Rectal smooth muscle tissue (tissue), 1 donor: ENCODE data around the gene TIMP2.
"Not testable (repeated sequence)": the region's sequence is repeated elsewhere in the genome, so short reads cannot be mapped to it uniquely, and the experiment has no call there.

ENCODE experiments used
- H3K27ac ChIP-seq: one replicate; pipeline ENCODE4 v1.7.0; 2013; ENCODE audit warnings: low read depth, low read length, inconsistent platforms
- H3K27me3 ChIP-seq: one replicate; pipeline ENCODE4 v1.7.0; 2013; ENCODE audit warnings: low read length; ENCODE audit not compliant: control insufficient read depth, insufficient read depth
- H3K36me3 ChIP-seq: one replicate; pipeline ENCODE4 v1.7.0; 2013; ENCODE audit warnings: low read length; ENCODE audit not compliant: control insufficient read depth, insufficient read depth
- H3K4me1 ChIP-seq: one replicate; pipeline ENCODE4 v1.7.0; 2013; ENCODE audit warnings: low read length; ENCODE audit not compliant: control insufficient read depth, insufficient read depth
- H3K4me3 ChIP-seq: one replicate; pipeline ENCODE4 v1.7.0; 2013; ENCODE audit warnings: low read length
- H3K9ac ChIP-seq: one replicate; pipeline ENCODE4 v1.7.0; 2013; ENCODE audit warnings: low read length

Gene TIMP2

DNA sequence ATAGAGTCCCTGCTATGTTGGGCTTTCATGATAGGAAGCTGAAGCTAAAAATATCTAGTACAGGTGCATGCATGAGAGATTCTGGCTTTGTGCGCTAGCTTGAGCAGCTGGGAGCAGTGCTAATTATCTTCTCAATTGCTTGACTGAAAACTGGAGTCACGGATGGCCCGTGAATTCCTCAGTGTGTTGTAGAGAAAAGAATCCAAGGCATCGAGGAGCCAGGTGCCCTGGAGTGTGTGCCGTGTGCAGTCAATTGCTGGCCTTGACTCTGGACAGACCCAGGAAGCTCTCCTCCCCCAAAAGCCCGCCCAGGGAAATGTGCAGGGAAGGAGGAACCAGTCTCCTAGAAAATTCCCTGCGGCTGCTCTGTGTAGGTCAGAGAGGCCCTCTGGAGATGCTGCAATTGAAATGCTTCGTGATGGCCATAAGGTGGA, 40.3 kb upstream of the TIMP2 start:
- Histone ChIP-seq H3K36me3 (peaks cover 6% of the 10 kb centered on the region), H3K4me1 (no peaks in the 10 kb centered on the region), H3K27me3 (no peaks in the 10 kb centered on the region), H3K9ac (no peak overlapping the region), H3K27ac (no peak overlapping the region), H3K4me3 (no peak overlapping the region)

DNA sequence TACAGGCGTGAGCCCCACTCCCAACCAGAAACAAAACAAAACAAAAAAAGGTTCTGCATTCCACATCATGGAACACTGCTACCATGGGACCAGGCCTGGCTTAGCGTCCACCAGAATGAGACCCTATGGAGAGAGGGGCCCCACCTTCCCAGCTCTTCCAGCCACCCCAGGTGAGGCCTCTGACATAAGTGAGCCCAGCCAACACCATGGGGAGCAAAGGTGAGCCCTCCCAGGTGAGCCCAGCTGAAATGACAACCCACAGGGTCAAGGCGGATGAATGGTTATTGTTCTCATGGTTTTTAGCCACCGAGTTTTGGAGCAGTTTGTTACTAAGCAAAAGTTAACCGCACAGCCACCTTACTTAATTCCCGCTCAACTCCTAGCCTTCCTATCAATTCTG, 38.2 kb upstream of the TIMP2 start:
- Histone ChIP-seq H3K27me3 (no peaks in the 10 kb centered on the region), H3K4me1 (no peaks in the 10 kb centered on the region), H3K4me3 (no peak overlapping the region), H3K27ac (no peak overlapping the region), H3K9ac (no peak overlapping the region), H3K36me3 (peaks cover 3% of the 10 kb centered on the region)

DNA sequence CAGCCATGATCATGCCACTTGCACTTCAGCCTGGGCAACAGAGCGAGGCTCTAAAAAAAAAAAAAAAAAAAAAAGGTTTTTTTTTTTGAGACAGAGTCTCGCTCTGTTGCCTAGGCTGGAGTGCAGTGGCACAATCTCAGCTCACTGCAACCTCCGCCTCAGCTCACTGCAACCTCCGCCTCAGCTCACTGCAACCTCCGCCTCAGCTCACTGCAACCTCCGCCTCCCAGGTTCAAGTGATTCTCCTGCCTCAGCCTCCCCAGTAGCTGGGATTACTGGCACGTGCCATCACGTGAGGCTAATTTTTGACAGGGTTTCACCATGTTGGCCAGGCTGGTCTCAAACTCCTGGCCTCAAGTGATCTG, 37.8 kb upstream of the TIMP2 start:
- H3K4me1 ChIP-seq, H3K27ac ChIP-seq, H3K4me3 ChIP-seq, H3K27me3 ChIP-seq, H3K9ac ChIP-seq, H3K36me3 ChIP-seq: not testable (repeated sequence)

DNA sequence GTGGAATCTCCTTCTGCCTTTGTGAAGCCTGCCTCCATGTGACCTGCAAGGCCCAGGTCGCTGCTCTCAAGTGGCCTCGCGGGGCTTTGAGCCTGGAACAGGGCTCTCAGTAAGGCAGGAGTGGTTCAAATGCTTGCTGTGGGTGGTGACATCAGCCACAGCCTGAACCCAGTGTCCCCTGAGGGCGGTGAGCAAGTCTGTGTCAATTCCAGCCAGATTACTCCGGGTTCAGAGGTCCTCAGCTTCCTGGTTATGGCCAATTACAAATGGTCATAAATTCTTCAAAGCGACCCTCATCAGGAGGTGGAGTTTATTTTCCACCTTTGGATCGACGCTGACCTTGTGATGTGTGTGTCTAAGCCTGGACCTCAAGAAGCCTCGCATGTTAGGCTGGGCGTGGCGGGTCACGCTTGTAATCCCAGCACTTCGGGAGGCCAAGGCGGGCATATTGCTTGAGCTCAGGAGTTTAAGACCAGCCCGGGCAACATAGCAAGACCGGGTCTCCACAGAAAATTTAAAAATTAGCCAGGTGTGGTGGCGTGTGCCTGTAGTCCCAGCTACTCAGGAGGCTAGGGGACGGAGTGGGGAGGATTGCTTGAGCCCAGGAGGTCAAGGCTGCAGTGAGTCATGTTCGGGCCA, 37.3 kb upstream of the TIMP2 start:
- Histone ChIP-seq H3K4me3 (no peak overlapping the region), H3K9ac (no peak overlapping the region), H3K27me3 (no peaks in the 10 kb centered on the region), H3K36me3 (no peaks in the 10 kb centered on the region), H3K27ac (no peak overlapping the region), H3K4me1 (no peaks in the 10 kb centered on the region)

DNA sequence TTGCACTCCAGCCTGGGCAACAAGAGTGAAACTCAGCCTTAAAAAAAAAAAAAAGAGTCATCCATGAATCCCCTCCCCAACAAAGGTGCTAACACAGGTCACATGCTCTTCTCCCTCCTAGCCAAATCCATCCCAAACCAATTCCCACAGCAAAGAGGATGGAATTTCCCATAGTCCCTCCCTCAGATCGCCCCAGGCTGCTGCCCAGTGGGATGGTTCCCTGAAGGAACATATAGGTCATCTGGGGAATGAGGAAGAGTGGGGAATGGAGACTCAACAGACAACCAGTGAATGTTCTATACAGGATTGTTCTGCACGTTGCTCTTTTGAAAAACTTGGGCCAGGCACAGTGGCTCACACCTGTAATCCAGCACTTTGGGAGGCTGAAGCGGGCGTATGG, 36.4 kb upstream of the TIMP2 start:
- Histone ChIP-seq H3K27me3 (no peaks in the 10 kb centered on the region), H3K36me3 (no peaks in the 10 kb centered on the region), H3K9ac (no peak overlapping the region), H3K4me3 (no peak overlapping the region), H3K4me1 (no peaks in the 10 kb centered on the region), H3K27ac (no peak overlapping the region)

DNA sequence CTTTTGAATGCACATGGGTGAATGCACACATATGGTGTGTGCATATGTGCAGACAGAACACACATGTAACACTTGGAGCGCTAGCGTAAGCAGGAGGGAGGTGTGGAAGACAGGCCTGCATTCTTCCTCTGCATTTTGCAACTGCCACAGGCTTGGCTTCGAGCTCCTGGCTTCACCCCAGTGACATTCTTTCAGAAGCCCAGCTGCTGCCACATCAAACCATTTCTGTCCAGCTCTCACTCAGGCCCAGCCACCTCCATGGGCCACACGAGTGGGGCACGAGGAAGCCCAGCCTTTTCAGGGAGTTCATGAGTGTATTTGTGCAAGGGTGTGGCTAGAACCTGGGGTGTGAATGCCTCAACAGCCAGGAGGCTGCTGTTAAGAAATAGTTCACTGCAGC, 35.7 kb upstream of the TIMP2 start:
- Histone ChIP-seq H3K36me3 (no peaks in the 10 kb centered on the region), H3K4me1 (no peaks in the 10 kb centered on the region), H3K4me3 (no peak overlapping the region), H3K27ac (no peak overlapping the region), H3K27me3 (no peaks in the 10 kb centered on the region), H3K9ac (no peak overlapping the region)

DNA sequence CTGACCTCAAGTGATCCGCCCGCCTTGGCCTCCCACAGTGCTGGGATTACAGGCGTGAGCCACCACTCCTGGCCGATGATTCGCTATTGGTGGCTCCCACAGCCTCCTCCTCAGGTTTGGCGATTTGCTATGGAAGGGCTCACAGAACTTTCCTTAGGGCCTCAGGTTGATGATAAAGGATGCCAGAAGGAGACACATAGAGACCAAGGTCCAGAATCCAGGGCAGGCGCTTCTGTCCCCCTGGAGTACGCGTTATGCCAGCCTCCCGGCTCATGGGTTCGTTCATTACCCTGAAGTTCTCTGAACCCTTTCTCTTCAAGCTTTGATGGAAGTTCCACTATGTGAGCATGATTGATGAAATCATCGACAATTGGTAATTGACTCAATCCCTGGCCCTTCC, 34.6 kb upstream of the TIMP2 start:
- H3K4me1 ChIP-seq: no peaks in the 10 kb centered on the region
- H3K9ac ChIP-seq: no peak overlapping the region
- no peak overlapping the region for H3K27ac ChIP-seq
- no peaks in the 10 kb centered on the region for H3K36me3 ChIP-seq
- H3K27me3 ChIP-seq: no peaks in the 10 kb centered on the region
- H3K4me3 ChIP-seq: no peak overlapping the region

DNA sequence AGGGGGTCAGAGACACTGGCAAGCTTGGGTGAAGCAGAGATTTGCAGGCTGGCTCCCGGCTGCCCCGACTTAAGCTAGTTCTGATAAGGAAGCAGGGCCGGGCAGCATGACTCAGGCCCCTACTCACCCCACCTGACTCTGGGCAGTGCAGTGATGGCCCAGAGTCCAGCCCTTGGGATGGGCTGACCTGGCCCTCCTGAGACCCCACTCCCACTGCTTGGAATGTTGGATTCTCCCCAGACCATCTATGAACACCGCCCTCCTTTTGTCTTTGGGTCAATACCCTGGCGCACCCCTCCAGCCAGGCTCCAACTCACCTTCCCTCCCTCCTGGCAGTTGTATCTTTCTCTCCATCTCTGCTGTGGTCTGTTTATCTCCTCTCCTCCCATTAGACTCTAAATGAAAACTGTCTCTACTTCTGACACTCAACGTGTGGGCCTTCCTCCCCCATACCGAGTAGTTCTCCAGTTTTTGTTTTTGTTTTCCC, 33.5 kb upstream of the TIMP2 start:
- Histone ChIP-seq H3K4me3 (no peak overlapping the region), H3K4me1 (no peaks in the 10 kb centered on the region), H3K36me3 (no peaks in the 10 kb centered on the region), H3K27me3 (no peaks in the 10 kb centered on the region), H3K9ac (no peak overlapping the region), H3K27ac (no peak overlapping the region)

DNA sequence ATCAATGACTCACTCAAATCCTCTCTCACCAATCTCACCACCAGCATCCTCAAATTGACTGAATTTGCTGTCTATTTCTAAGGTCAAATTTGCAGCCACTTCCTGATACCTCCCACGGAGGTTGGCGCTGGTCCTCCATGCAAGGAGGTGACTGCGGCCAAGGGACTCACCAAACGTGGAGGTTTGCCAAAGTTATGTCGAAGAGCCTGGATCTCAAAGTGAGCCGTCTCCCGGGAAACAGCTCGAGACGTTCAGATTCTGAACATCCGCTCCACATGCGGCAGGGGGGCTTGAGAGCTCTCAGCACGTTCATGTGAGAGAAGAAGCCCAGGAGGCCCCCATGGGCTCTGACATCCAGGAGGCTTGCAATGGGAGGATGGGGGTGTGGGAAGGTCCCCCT, 31.9 kb upstream of the TIMP2 start:
- H3K27ac ChIP-seq: no peak overlapping the region
- no peak overlapping the region for H3K4me3 ChIP-seq
- H3K36me3 ChIP-seq: no peaks in the 10 kb centered on the region
- H3K4me1 ChIP-seq: no peaks in the 10 kb centered on the region
- H3K27me3 ChIP-seq: no peaks in the 10 kb centered on the region
- H3K9ac ChIP-seq: no peak overlapping the region

DNA sequence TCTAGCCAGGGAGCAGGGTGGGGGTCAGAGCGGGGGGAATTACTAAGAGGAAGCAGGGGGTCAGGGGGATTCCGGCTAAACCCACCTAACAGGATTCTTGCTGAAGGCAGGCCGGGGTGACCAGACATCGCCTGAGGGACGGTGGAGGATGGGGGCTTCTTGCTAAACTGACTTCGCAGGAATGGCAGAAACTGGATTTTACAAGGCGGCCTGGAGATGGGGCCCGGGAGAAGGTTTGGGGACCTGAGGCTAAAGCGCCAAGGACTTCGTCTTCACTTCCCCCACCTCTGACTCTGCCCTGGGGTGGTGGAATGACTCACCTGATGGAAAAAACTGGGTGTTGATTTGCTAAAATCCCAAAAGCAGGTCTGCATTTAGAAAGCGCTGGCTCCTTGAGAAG, 31.1 kb upstream of the TIMP2 start:
- Histone ChIP-seq H3K4me1 (no peaks in the 10 kb centered on the region), H3K36me3 (no peaks in the 10 kb centered on the region), H3K27ac (no peak overlapping the region), H3K27me3 (no peaks in the 10 kb centered on the region), H3K4me3 (no peak overlapping the region), H3K9ac (no peak overlapping the region)

DNA sequence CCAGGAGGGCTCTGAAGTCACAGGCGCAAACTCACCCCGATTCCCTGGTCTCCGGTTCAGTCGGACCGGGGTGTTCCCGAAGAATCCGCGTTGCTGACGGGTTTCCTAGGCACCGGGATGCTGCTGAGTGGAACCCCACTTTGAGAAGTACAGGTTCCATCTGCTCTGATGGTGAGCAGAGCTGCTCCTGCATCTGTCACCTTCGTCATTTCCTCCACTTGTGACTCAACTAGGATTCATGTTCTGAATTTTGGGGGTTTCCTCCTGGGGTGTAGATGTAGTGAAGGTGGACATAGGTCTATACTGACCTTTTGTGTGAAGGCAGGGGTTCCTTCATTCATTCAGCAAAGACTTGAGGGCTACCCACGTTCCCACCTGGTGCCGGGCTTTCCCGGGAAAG, 29.5 kb upstream of the TIMP2 start:
- no peak overlapping the region for H3K9ac ChIP-seq

DNA sequence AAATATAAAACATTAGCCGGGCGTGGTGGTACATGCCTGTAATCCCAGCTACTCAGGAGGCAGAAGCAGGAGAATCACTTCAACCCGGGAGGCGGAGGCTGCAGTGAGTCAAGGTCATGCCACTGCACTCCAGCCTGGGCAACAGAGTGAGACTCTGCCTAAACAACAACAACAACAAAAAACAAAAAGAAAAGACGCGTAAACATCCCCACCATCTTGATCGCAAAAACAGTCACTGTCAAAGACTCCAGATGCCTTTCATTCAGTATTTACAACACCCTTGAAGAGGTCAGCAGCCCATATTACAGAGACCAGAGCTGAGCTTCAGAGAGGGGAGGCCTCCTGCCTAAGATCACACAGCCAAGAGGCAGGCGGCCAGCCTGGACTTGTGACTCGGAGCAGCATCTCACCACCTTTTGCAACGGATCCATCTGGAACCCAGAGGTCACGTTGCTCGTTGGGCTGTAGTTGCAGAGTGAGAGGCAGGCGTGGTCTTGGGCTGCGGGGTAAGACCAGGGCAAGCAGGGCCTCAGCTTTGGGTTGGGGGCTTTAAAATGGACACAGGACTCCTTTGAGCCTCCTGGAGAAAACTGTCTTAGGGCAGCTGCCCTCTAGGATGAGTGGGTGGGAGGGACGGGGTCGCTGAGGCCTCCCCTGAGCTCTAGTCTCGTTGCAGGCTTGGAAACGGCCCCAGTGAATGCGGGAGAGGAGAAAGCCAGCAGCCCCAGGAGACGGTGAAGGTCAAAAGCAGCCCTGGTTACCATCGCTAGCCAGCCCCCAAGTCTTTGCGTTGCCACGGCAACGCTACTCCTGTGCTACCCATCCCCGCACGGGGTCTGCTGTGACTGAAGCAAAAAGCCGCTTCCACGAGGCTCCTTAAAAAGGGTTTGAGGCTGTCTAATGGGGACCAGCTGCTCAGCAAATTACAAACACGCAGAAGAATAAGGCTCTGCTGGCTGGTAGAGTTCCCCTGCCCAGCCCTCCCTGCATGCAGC, 28.5 kb upstream of the TIMP2 start:
- Histone ChIP-seq H3K9ac (no peak overlapping the region), H3K4me3 (no peak overlapping the region), H3K4me1 (no peaks in the 10 kb centered on the region), H3K36me3 (no peaks in the 10 kb centered on the region), H3K27ac (no peak overlapping the region), H3K27me3 (no peaks in the 10 kb centered on the region)

More for the DNA sequence above, 29.5 kb upstream of the TIMP2 start:
- Histone ChIP-seq H3K4me3 (no peak overlapping the region), H3K4me1 (no peaks in the 10 kb centered on the region), H3K27ac (no peak overlapping the region), H3K27me3 (no peaks in the 10 kb centered on the region), H3K36me3 (no peaks in the 10 kb centered on the region)
